Hepatocyte (in vitro differentiated cells): ENCODE measurements around the gene CCL27. TPM values are rescaled to one million over a fixed set of nuclear protein-coding genes. Genes with fewer than 3 reads are reported as not detected.

Experiments used
- DNase-seq: peaks from one replicate; pipeline ENCODE4 v3.0.0-alpha.2; 2016; ENCODE audit warnings: low spot score
- H2AFZ ChIP-seq: fragments of 200-600 bp; sonication (generic); 2 replicates; pipeline ENCODE4 v1.6.0; 2016; ENCODE audit warnings: antibody characterized with exemption, mild to moderate bottlenecking
- H3K27ac ChIP-seq: fragments of 200-600 bp; sonication (generic); 2 replicates; pipeline ENCODE4 v1.5.1; 2016; ENCODE audit warnings: mild to moderate bottlenecking
- H3K27me3 ChIP-seq: fragments of 200-600 bp; sonication (generic); 2 replicates; pipeline ENCODE4 v1.6.1; 2016
- H3K36me3 ChIP-seq: fragments of 200-600 bp; sonication (generic); replicated peaks from 2 replicates; pipeline ENCODE4 v1.5.1; 2016; ENCODE audit warnings: low read depth; ENCODE audit not compliant: insufficient read depth
- H3K4me1 ChIP-seq: fragments of 200-600 bp; sonication (generic); 2 replicates; pipeline ENCODE4 v1.5.1; 2016; ENCODE audit warnings: mild to moderate bottlenecking, moderate library complexity; ENCODE audit not compliant: insufficient read depth
- H3K4me2 ChIP-seq: fragments of 200-600 bp; sonication (generic); 2 replicates; pipeline ENCODE4 v1.6.0; 2016
- H3K4me3 ChIP-seq: fragments of 200-600 bp; sonication (generic); 2 replicates; pipeline ENCODE4 v1.5.1; 2016; ENCODE audit warnings: mild to moderate bottlenecking
- H3K79me2 ChIP-seq: fragments of 200-600 bp; sonication (generic); 2 replicates; pipeline ENCODE4 v1.6.0; 2017; ENCODE audit warnings: mild to moderate bottlenecking
- H3K9me2 ChIP-seq: fragments of 200-600 bp; sonication (generic); replicated peaks from 2 replicates; pipeline ENCODE4 v1.6.0; 2017; ENCODE audit warnings: mild to moderate bottlenecking; ENCODE audit not compliant: insufficient read depth
- H3K9me3 ChIP-seq: fragments of 200-600 bp; sonication (generic); 2 replicates; pipeline ENCODE4 v1.5.1; 2016; ENCODE audit warnings: low read depth, mild to moderate bottlenecking
- H4K20me1 ChIP-seq: fragments of 200-600 bp; sonication (generic); 2 replicates; pipeline ENCODE4 v1.6.0; 2016; ENCODE audit warnings: mild to moderate bottlenecking; ENCODE audit not compliant: insufficient read depth, poor library complexity, severe bottlenecking
- EZH2 ChIP-seq: fragments of 200-600 bp; sonication (generic); IDR thresholded peaks from 2 replicates; pipeline ENCODE4 v1.6.1; 2016; ENCODE audit warnings: antibody characterized with exemption, mild to moderate bottlenecking, borderline replicate concordance
- EZH2phosphoT487 ChIP-seq: fragments of 200-600 bp; sonication (generic); IDR thresholded peaks from one replicate; pipeline ENCODE4 v1.6.1; 2018; ENCODE audit warnings: antibody characterized with exemption, mild to moderate bottlenecking, low read depth, moderate library complexity; ENCODE audit not compliant: unreplicated experiment, severe bottlenecking
- WGBS: methylation state at CpG from one replicate; pipeline ENCODE4 v1.1.6; 2016; ENCODE audit warnings: low lambda C conversion rate; ENCODE audit errors: missing lambda C conversion rate; 5-methylcytosine and 5-hydroxymethylcytosine counted together
- polyA plus RNA-seq: library from polyadenylated mRNA; unstranded; fragments of >200 nt; fragmentation: Nextera tagmentation; extraction: Ambion mirVana; gene quantifications from 2 replicates; pipeline ENCODE4 v1.2.1, GENCODE V29; 2016
- total RNA-seq: library from RNA; depleted of rRNA; stranded (reverse); fragments of >200 nt; gene quantifications from 2 replicates; pipeline ENCODE4 v1.2.3, GENCODE V29; 2014
- TF ChIP-seq, protein P1 (sequence below): fragments of 200-600 bp; sonication (generic); IDR thresholded peaks from 2 replicates; pipeline ENCODE4 v1.5.1; 2016; ENCODE audit warnings: antibody characterized with exemption, mild to moderate bottlenecking; ENCODE audit not compliant: poor library complexity

Gene CCL27
- total and polyA plus RNA-seq, 2 experiments from 2014 or later, result not detected

DNA sequence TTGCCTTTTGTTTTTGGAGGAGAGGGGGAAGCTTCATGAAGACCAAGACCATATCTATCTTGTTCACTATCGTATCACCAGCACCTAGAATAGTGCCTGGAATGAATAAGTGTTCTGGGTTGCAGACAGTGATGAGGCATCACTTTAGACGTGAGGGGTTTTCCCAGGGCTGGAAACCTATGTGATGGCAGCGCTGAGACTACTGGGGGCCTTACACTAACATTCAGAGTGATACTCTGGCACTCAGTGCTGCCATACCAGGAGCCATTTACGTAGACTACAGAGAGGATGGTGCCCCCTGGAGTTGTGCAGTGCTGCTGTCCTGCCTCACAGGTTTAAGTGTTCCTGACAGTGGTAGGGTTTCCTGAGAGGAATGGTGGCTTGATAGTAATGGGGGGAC lies 21.7 kb upstream of the CCL27 start:
- WGBS, result 96% methylated on average over 4 of the region's 4 CpGs
- TF ChIP-seq EZH2phosphoT487, result no peak
- TF ChIP-seq, protein P1, sequence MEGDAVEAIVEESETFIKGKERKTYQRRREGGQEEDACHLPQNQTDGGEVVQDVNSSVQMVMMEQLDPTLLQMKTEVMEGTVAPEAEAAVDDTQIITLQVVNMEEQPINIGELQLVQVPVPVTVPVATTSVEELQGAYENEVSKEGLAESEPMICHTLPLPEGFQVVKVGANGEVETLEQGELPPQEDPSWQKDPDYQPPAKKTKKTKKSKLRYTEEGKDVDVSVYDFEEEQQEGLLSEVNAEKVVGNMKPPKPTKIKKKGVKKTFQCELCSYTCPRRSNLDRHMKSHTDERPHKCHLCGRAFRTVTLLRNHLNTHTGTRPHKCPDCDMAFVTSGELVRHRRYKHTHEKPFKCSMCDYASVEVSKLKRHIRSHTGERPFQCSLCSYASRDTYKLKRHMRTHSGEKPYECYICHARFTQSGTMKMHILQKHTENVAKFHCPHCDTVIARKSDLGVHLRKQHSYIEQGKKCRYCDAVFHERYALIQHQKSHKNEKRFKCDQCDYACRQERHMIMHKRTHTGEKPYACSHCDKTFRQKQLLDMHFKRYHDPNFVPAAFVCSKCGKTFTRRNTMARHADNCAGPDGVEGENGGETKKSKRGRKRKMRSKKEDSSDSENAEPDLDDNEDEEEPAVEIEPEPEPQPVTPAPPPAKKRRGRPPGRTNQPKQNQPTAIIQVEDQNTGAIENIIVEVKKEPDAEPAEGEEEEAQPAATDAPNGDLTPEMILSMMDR, result no peak
- TF ChIP-seq EZH2, result no peak
- H3K4me2 ChIP-seq, result no peak overlapping the region
- no peak overlapping the region for H3K27ac ChIP-seq
- H3K79me2 ChIP-seq, result no peaks in the 10 kb centered on the region
- H3K36me3 ChIP-seq, result no peaks in the 10 kb centered on the region
- no peaks in the 10 kb centered on the region for H3K27me3 ChIP-seq
- DNase-seq, result no peak
- no peak overlapping the region for H3K4me3 ChIP-seq
- no peaks in the 10 kb centered on the region for H3K4me1 ChIP-seq
- H4K20me1 ChIP-seq, result no peaks in the 10 kb centered on the region
- no peaks in the 10 kb centered on the region for H3K9me3 ChIP-seq
- no peaks in the 10 kb centered on the region for H3K9me2 ChIP-seq
- no peak overlapping the region for H2AFZ ChIP-seq

DNA sequence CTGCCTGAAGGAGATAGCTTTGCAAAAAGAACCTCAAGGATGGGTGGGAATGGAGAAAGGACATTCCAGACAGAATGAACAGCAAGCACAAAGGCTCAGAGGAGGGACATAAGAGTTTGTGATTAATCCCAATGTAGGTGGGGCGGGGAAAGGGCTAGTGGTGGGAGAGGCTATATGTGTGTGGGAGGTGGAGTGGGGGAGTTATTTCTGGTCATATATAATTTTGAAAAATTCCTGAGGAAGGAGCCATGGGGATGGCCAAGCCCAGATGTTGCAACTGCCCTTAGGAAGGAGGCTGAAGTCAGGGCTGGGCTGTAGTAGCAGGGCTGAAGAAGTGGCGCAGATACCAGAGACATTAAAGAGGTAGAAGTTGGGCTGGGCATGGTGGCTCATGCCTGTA lies 13.4 kb upstream of the CCL27 start:
- Histone ChIP-seq H3K36me3 (no peaks in the 10 kb centered on the region), H4K20me1 (no peaks in the 10 kb centered on the region), H3K4me1 (no peaks in the 10 kb centered on the region), H3K4me2 (no peak overlapping the region), H3K4me3 (no peak overlapping the region), H3K27ac (no peak overlapping the region), H3K9me3 (no peaks in the 10 kb centered on the region), H3K27me3 (no peaks in the 10 kb centered on the region), H3K79me2 (no peaks in the 10 kb centered on the region), H3K9me2 (no peaks in the 10 kb centered on the region), H2AFZ (no peak overlapping the region)
- no peak for TF ChIP-seq EZH2
- no peak for TF ChIP-seq EZH2phosphoT487
- TF ChIP-seq, protein P1, result no peak
- no peak for DNase-seq
- WGBS, result 100% methylated on average over 2 of the region's 2 CpGs

DNA sequence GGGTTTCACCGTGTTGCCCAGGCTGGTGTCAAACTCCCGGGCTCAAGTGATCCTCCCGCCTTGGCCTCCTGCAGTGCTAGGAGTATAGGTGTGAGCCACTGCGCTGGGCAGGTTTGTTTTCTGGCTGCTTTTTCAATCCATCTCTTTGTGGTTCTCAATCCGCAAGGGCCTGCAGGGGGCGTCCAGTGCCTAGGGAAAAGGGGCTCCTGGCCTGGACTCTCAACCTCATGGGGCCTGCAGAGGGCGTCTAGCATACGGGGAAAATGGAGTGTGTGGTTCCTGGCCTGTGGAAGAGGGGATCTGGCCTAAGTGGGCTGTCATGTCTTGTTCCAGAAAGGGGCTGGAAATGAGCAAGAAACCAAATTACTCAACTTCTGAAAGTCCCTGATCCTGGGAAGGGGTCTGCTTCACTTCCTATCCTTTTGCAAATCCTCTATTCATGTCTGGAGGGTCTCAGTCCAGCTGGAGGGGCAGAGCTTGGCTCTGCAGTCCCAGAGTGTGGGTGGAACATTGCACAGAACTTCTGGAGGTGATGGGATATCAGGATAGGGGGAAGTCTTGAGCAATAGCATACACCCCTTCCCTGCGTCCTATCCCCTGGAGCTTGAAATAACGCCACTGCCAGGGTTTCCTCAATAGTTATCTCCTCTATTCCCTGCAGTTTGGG lies 12.7 kb upstream of the CCL27 start:
- Histone ChIP-seq H3K4me3 (no peak overlapping the region), H3K27me3 (no peaks in the 10 kb centered on the region), H2AFZ (no peak overlapping the region), H3K9me2 (no peaks in the 10 kb centered on the region), H4K20me1 (no peaks in the 10 kb centered on the region), H3K79me2 (no peaks in the 10 kb centered on the region), H3K27ac (no peak overlapping the region), H3K4me1 (no peaks in the 10 kb centered on the region), H3K9me3 (no peaks in the 10 kb centered on the region), H3K36me3 (no peaks in the 10 kb centered on the region), H3K4me2 (no peak overlapping the region)
- no peak for TF ChIP-seq EZH2
- TF ChIP-seq, protein P1, result peak; percentile 56
- WGBS, result 34% methylated on average over 10 of the region's 10 CpGs
- DNase-seq, result peak; percentile 82
